Type B pancreatic cell (in vitro differentiated cells): ENCODE data around the gene FXYD7. TPM values are rescaled to one million over a fixed set of nuclear protein-coding genes. Genes with fewer than 3 reads are reported as not detected.
"Not testable (repeated sequence)": the region's sequence is repeated elsewhere in the genome, so short reads cannot be mapped to it uniquely, and the experiment has no call there.

Experiments used
- DNase-seq: peaks from one replicate; pipeline ENCODE4 v3.0.0; 2021; ENCODE audit warnings: mixed read lengths; ENCODE audit not compliant: unreplicated experiment; ENCODE audit errors: extremely low spot score
- H3K27ac Mint-ChIP-seq: 2 replicates; pipeline ENCODE4 v1.8.0; 2021; ENCODE audit warnings: mild to moderate bottlenecking, mixed read lengths
- H3K27me3 Mint-ChIP-seq: 2 replicates; pipeline ENCODE4 v1.8.0; 2021; ENCODE audit warnings: mixed read lengths
- H3K36me3 Mint-ChIP-seq: 2 replicates; pipeline ENCODE4 v1.8.0; 2021; ENCODE audit warnings: mixed read lengths
- H3K4me1 Mint-ChIP-seq: one replicate; pipeline ENCODE4 v1.8.0; 2021; ENCODE audit warnings: mixed read lengths; ENCODE audit not compliant: unreplicated experiment
- H3K4me3 Mint-ChIP-seq: 2 replicates; pipeline ENCODE4 v1.8.0; 2021; ENCODE audit warnings: mild to moderate bottlenecking, mixed read lengths
- H3K9me3 Mint-ChIP-seq: 2 replicates; pipeline ENCODE4 v1.8.0; 2021; ENCODE audit warnings: mixed read lengths
- CTCF ChIP-seq: fragments of 200-600 bp; sonication (generic); conservative IDR thresholded peaks from 2 replicates; pipeline ENCODE4 v1.5.0; 2021; ENCODE audit warnings: antibody characterized with exemption, mild to moderate bottlenecking
- total RNA-seq: library from RNA; stranded (reverse); gene quantifications from 2 replicates; pipeline ENCODE4 v1.2.1, GENCODE V29; 2021; ENCODE audit warnings: low replicate concordance

The FXYD7 gene
- total RNA-seq, 1 donor from 2014 or later: 1.5 TPM

GRCh38 chr19:35098413-35099049, 44.5 kb upstream of the FXYD7 start:
- no peaks in the 10 kb centered on the region for H3K4me1 Mint-ChIP-seq
- H3K36me3 Mint-ChIP-seq: no peaks in the 10 kb centered on the region
- H3K27me3 Mint-ChIP-seq: no peaks in the 10 kb centered on the region
- H3K4me3 Mint-ChIP-seq: no peak overlapping the region
- no peak for TF ChIP-seq CTCF
- H3K9me3 Mint-ChIP-seq: no peaks in the 10 kb centered on the region
- no peak for DNase-seq
- H3K27ac Mint-ChIP-seq: peak overlapping the region; percentile 70

- no peak for DNase-seq
- Mint-ChIP-seq H3K4me1 (no peaks in the 10 kb centered on the region), H3K4me3 (no peak overlapping the region), H3K36me3 (no peaks in the 10 kb centered on the region), H3K9me3 (no peaks in the 10 kb centered on the region), H3K27me3 (no peaks in the 10 kb centered on the region), H3K27ac (peak overlapping the region; percentile 70)
- TF ChIP-seq CTCF: no peak
Observed at GRCh38 chr19:35099155-35099896, 43.7 kb upstream of the FXYD7 start.

GRCh38 chr19:35099897-35100275, 43.2 kb upstream of the FXYD7 start:
- Mint-ChIP-seq H3K27ac (no peak overlapping the region), H3K9me3 (no peaks in the 10 kb centered on the region), H3K4me3 (no peak overlapping the region), H3K27me3 (no peaks in the 10 kb centered on the region), H3K36me3 (no peaks in the 10 kb centered on the region), H3K4me1 (no peaks in the 10 kb centered on the region)
- TF ChIP-seq CTCF: no peak
- no peak for DNase-seq

- H3K4me3 Mint-ChIP-seq: no peak overlapping the region
- DNase-seq: no peak
- no peak overlapping the region for H3K27ac Mint-ChIP-seq
- H3K9me3 Mint-ChIP-seq: no peaks in the 10 kb centered on the region
- H3K36me3 Mint-ChIP-seq: no peaks in the 10 kb centered on the region
- no peaks in the 10 kb centered on the region for H3K4me1 Mint-ChIP-seq
- no peak for TF ChIP-seq CTCF
- no peaks in the 10 kb centered on the region for H3K27me3 Mint-ChIP-seq
Observed at GRCh38 chr19:35100588-35101533, 42.2 kb upstream of the FXYD7 start.

DNA sequence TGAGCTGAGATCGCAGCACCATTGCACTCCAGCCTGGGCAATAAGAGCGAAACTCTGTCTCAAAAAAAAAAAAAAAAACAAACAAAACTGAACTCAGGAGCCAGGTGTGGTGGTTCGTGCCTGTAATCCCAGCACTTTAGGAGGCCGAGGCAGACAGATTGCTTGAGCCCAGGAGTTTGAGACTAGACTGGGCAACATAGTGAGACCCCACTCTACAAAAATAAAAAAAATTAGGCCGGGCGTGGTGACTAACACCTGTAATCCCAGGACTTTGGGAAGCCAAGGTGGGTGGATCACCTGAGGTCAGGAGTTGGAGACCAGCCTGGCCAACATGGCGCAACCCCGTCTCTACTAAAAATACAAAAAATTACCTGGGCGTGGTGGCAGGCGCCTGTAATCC, 41.1 kb upstream of the FXYD7 start:
- not testable (repeated sequence) for DNase-seq, H3K9me3 Mint-ChIP-seq, H3K27ac Mint-ChIP-seq, H3K27me3 Mint-ChIP-seq, H3K36me3 Mint-ChIP-seq, H3K4me3 Mint-ChIP-seq, H3K4me1 Mint-ChIP-seq

DNA sequence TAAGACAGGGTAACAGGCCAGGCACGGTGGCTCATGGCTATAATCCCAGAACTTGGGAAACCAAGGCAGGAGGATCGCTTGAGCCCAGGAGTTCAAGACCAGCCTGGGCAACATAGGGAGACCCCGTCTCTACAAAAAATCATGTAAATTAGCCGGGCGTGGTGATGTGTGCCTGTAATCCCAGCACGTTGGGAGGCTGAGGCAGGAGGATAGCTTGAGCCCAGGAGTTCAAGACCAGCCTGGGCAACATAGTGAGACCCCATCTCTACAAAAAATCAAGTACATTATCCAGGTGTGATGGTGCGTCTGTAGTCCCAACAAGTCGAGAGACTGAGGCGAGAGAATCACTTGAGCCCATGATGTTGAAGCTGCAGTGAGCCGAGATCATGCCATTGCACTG, 39.4 kb upstream of the FXYD7 start:
- H3K36me3 Mint-ChIP-seq, H3K9me3 Mint-ChIP-seq, H3K4me3 Mint-ChIP-seq, H3K27me3 Mint-ChIP-seq, DNase-seq, H3K27ac Mint-ChIP-seq, H3K4me1 Mint-ChIP-seq: not testable (repeated sequence)
